Dedifferentiated amniotic fluid mesenchymal stem cell (primary cell): ENCODE measurements around the gene MYO7A.
A peak's percentile ranks its signal among the peaks of the same experiment; 100 is the strongest.

Experiments
- DNase-seq: peaks from one replicate; pipeline ENCODE4 v3.0.0-alpha.2; 2016; ENCODE audit errors: extremely low spot score

MYO7A gene

GRCh38 chr11:77213589-77214428 is 85.8 kb downstream of the MYO7A start:
- DNase-seq = no peak

DNA sequence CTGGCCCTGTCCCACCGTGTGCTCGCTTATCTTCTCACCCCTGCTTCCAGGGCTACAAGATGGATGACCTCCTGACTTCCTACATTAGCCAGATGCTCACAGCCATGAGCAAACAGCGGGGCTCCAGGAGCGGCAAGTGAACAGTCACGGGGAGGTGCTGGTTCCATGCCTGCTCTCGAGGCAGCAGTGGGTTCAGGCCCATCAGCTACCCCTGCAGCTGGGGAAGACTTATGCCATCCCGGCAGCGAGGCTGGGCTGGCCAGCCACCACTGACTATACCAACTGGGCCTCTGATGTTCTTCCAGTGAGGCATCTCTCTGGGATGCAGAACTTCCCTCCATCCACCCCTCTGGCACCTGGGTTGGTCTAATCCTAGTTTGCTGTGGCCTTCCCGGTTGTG is 86.5 kb downstream of the MYO7A start:
- DNase-seq = no peak

DNA sequence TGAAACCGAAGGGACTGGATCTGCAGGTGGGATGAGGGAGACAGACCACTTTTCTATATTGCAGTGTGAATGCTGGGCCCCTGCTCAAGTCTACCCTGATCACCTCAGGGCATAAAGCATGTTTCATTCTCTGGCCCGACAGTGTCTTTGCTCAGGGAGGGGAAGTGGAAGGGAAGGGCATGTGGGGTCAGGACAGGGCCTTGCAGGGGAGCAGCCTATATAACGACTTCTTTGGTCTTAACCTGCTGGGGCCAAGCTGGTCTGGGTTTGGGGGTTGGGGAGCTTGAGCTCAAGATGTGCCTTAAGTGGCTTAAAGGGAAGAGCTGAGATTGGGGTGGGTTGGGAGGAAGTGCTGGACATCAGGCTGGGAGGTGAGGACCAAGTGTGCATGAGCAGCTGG is 87.1 kb downstream of the MYO7A start:
- DNase-seq = no peak

- no peak for DNase-seq
Observed at GRCh38 chr11:77217156-77217555, 89.1 kb downstream of the MYO7A start.

DNA sequence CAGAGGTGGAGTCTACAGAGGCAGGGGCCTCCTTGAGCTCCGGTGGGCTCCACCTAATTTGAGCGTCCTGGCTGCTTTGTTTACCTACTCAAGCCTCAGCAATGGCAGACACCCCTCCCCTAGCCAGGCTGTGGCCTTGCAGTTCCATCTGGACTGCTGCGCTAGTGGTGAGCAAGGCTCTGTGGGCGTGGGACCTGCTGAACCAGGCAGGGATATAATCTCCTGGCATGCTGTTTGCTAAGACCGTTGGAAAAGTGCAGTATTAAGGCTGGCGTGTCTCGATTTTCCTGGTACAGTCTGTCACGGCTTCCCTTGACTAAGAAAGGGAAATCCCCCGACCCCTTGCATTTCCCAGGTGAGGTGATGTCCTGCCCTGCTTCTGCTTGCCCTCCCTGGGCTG is 95.8 kb downstream of the MYO7A start:
- no peak for DNase-seq

DNA sequence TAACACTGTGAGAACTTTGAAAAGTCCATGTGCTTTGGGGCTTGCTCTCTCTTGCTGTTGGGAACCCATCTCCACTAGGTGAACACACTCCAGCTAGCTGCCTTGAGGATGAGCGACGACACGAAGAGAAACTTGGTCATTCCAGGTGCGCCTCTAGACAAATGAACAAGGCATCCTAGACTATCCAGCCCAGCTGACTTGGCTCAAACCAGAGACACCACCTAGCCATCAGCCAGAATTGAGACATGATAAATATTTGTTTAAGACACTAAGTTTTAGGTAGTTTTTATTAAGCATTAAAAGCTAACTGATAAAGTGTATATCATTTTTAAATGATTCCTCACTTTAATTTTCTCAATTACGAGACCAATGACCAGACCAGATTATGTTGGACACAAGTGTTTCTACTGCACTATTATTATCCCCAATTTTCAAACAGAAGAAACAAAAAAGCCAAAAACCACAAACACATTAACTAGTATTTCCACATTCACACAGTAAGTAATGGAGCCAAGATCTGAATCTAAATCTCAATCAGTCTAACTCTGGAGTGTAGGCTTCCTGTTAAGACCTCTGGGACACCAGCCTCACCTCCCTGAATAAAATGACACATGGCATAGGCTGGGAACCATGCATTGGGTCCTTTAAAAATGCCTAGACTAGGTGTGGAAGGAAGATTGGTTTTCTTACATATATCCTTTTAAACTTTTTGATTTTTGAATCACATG is 103.0 kb downstream of the MYO7A start:
- no peak for DNase-seq

DNA sequence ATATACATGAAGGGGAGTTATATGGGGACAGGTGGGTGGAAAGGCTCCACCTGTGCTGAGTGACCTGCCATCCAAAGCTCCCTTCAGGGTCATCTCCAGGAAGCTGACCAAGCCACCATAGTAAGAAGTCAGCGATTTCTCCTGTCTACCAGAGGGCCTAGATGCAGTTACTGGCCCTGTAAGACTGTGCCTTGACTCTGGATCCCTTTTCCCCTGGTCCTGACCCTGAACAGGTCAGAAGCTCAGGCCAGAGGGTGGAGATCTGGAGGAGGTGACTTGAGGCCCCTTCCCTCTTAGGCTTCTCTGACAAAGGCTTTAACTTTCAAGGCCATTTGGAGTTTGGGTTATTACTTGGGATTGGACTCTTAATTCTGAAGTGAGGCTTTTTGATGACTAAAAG is 103.8 kb downstream of the MYO7A start:
- no peak for DNase-seq

DNA sequence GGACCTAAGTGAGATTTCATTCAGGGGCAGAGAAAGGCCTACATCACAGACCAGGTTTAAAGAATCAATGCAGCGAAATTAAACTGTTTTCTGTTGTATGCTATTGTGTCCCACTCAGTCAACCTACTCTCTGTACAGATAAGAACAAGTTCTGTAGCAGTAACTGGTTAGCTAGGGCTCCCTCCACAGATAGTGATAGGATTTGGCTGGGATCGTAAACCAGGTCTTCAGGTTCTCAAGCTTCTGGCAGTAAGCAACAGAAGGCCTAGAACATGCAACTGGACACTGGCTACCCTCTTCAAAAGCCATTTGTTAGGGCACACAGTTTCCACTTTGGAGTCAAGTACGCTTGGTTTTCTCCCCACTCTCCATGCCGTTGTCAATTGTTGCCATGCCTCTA is 104.2 kb downstream of the MYO7A start:
- DNase-seq = no peak

DNA sequence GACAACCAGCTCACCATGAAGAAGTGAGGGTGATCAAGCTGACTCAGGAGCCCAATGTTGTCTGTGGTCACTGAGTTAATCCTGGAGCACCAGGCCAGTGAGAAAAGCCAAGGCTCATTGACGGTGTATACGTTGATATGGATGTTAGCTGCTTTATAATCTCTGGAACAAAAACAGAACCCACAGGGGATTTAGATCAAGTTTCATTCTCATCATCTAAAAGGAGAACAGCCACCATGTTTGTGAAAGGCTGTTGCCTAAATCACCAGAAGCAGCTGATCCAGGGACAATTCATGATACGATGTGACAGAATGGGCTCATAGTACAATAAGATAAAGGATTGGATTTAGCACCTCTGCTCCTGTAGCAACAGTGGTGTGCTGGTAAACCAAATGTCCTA is 105.0 kb downstream of the MYO7A start:
- no peak for DNase-seq

- no peak for DNase-seq
Observed at GRCh38 chr11:77236901-77237300, 108.9 kb downstream of the MYO7A start.

DNA sequence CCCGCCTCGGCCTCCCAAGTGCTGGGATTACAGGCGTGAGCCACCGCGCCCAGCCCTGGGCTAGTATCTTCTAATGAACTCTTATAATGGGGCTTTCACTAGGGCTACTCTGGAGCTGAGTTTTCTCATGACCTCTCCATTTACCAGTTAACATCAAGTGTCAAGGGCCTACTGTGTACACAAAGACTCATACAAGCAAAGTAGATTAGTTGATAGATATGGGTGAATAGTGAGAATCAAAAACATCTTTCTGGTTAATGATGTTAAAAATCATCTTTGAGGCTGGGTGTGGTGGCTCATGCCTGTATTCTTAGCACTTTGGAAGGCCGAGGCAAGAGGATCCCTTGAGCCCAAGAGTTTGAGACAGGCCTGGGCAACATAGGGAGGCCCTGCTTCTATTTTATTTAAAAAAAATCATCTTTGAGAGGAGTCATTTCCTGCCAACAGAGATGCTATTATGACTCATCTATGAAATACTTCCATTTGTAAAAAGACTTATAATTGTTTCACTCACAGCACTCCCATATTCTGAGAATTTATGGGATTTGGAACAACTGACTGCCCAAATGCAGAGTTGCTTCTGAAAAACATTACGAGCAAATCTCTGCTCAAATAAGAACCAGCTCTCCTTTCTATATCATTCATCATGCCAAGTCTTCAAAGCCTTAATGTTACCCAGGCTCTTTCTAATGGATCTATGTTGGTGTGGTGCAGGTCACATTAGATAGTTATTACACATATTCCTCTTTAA is 116.4 kb downstream of the MYO7A start:
- DNase-seq = peak; percentile 65

DNA sequence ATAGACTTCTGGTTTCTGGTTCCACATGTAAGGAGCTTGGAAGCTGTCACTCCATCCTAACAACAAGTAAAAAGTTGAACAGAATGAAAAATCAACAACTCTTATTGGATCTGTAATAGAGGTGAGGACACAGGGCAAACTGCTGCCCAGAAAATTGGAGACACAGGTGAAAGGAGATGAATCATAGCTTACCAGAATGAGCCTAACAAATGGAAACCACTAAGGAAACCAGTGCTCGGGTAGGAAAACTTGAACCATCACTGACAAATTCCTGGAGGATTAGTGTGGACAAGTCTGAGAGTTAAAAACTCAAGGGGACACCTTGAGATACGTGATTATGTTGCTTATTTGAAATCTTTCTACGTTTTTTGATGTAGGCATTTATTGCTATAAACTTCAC is 121.4 kb downstream of the MYO7A start:
- no peak for DNase-seq

DNA sequence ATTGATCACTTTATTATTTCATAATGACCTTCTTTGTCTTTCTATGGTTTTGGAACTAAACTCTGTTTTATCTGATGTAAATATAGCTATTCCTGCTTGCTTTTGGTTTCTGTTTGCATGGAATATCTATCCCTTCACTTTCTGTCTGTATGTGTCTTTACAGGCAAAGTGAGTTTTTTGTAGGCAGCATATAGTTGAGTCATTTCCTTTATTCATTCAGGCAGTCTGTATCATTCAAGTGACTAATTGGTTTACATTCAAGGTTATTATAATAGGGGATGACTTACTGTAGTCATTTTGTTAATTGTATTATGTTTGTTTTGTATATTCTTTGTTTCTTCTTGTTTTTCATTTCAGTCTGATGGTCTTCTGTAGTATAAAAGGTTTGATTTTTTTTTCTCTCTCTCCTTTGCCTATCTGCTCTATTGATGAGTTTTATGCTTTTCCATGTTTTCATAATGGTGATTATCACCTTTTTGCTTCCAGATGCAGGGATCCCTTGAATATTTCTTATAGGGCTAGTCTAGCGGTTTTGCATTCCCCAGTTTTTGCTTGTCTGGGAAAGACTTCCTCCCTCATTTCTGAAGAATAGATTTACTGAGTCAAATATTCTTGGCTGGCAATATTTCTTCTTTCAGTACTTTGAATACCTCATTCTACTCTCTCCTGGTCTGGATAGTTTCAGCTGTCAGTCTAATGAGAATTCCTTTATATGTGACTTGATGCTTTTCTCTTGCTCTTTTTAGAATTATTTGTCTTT is 123.0 kb downstream of the MYO7A start:
- DNase-seq = no peak

DNA sequence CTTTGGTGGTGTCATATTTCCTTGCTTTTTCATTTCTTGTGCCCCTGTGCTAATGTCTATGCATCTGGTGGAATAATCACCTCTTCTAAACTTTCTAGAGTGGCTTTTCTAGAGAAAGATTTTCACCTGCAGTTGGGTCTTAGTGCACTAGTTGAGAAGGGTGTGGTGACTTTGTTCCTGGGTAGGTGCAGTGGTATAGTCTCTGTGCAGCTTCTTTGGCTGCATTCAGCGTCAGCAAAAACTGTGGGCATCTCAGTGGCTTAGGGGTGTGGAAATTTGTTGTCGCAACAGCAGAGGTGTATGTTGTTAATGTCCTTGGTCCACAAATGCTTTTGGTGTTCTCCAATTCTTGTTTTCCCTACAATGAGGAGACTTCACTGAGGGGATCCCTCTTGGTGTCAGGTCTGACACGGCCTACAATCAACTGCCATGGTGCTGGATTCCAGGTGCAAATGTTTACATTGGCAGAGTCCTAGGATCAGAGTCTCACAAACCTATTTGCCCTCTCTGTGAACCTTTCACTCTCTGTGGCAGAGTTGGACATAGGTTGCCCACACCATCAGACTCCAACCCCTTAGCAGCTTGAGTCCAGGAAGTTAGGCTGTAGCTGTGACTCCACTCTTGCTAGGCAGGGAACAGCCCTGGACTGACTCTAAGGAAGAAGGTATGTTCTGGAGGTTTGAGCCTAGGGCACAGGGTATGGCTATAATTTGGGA is 124.7 kb downstream of the MYO7A start:
- no peak for DNase-seq

- no peak for DNase-seq
Observed at GRCh38 chr11:77253690-77254089, 125.6 kb downstream of the MYO7A start.

DNA sequence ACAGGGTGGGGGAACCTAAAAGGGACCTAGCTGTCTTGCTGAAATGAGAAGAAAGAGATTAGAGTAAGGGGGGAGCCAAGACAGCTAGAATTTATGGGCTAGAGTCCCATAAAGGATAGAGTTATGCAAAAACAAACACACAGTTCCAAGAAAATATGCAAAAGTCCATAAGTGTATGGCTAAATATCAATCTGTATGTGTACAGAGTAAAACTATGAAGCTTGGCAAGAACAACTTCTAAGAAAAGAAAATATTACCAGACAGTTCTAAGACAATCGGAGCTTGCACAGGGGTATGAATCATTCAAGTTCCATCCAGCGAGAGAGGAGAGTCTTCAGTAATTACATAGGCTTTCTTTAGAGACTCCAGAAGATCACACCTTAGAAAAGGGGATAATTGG is 131.6 kb downstream of the MYO7A start:
- DNase-seq = peak; percentile 22

DNA sequence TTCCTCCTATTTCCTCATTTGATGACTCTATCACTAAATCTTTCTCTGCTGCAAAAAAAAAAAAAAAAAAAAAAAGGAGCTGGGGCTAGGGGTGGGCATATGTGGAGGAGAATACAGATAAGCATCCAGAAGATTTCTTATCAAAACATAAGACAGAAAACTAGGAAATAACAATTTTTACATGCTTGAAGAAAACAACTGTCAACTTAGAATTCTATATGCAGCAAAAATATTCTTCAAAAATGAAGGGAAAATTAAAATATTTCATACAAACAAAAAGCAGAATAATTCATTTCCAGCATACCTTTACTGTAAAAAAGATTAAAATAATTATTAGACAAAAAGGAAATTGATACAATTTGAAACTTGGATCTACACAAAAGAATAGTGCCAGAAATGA is 134.8 kb downstream of the MYO7A start:
- no peak for DNase-seq
